HEK293 (cell line): ENCODE data around the gene NEAT1.

Experiments
- BCL11B ChIP-seq: fragments of 450-650 bp; formaldehyde crosslinking; IDR thresholded peaks from 2 replicates; pipeline ENCODE4 v1.5.1; 2016; ENCODE audit warnings: low read depth, missing biosample characterization, missing genetic modification characterization
- FEZF1 ChIP-seq: fragments of 450-650 bp; formaldehyde crosslinking; IDR thresholded peaks from 2 replicates; pipeline ENCODE4 v1.5.1; 2016; ENCODE audit warnings: missing biosample characterization, missing genetic modification characterization
- GLIS2 ChIP-seq: fragments of 450-650 bp; formaldehyde crosslinking; IDR thresholded peaks from 2 replicates; pipeline ENCODE4 v1.5.1; 2016; ENCODE audit warnings: missing biosample characterization, missing genetic modification characterization
- KLF9 ChIP-seq: fragments of 450-650 bp; formaldehyde crosslinking; IDR thresholded peaks from 2 replicates; pipeline ENCODE4 v1.5.1; 2016; ENCODE audit warnings: missing biosample characterization, missing genetic modification characterization, low read depth
- ZBTB21 ChIP-seq: fragments of 450-650 bp; formaldehyde crosslinking; IDR thresholded peaks from 2 replicates; pipeline ENCODE4 v1.5.1; 2017; ENCODE audit warnings: missing biosample characterization, missing genetic modification characterization
- ZBTB44 ChIP-seq: fragments of 450-650 bp; IDR thresholded peaks from 2 replicates; pipeline ENCODE4 v1.5.1; 2018; ENCODE audit warnings: missing biosample characterization, mild to moderate bottlenecking, missing genetic modification characterization
- ZBTB49 ChIP-seq: fragments of 450-650 bp; formaldehyde crosslinking; IDR thresholded peaks from 2 replicates; pipeline ENCODE4 v1.5.1; 2016; ENCODE audit warnings: missing biosample characterization, missing genetic modification characterization, low read depth
- ZEB2 ChIP-seq: fragments of 450-650 bp; formaldehyde crosslinking; IDR thresholded peaks from 2 replicates; pipeline ENCODE4 v1.5.1; 2016; ENCODE audit warnings: missing biosample characterization, missing genetic modification characterization
- ZFP37 ChIP-seq: fragments of 450-650 bp; formaldehyde crosslinking; IDR thresholded peaks from 2 replicates; pipeline ENCODE4 v1.5.1; 2016; ENCODE audit warnings: missing biosample characterization, missing genetic modification characterization
- ZNF157 ChIP-seq: fragments of 450-650 bp; formaldehyde crosslinking; IDR thresholded peaks from 2 replicates; pipeline ENCODE4 v1.5.1; 2016; ENCODE audit warnings: missing biosample characterization, missing genetic modification characterization
- ZNF202 ChIP-seq: fragments of 450-650 bp; formaldehyde crosslinking; IDR thresholded peaks from 2 replicates; pipeline ENCODE4 v1.5.1; 2016; ENCODE audit warnings: missing biosample characterization, missing genetic modification characterization, borderline replicate concordance
- ZNF211 ChIP-seq: fragments of 450-650 bp; formaldehyde crosslinking; IDR thresholded peaks from 2 replicates; pipeline ENCODE4 v1.5.1; 2016; ENCODE audit warnings: low read depth, missing biosample characterization, missing genetic modification characterization
- ZNF280D ChIP-seq: fragments of 450-650 bp; formaldehyde crosslinking; IDR thresholded peaks from 2 replicates; pipeline ENCODE4 v1.5.1; 2016; ENCODE audit warnings: missing biosample characterization, missing genetic modification characterization
- ZNF366 ChIP-seq: fragments of 450-650 bp; formaldehyde crosslinking; conservative IDR thresholded peaks from 2 replicates; pipeline ENCODE4 v1.5.1; 2016; ENCODE audit warnings: missing biosample characterization, missing genetic modification characterization
- ZNF404 ChIP-seq: fragments of 450-650 bp; formaldehyde crosslinking; IDR thresholded peaks from 2 replicates; pipeline ENCODE4 v1.5.1; 2017; ENCODE audit warnings: missing biosample characterization, missing genetic modification characterization
- ZNF473 ChIP-seq: fragments of 450-650 bp; formaldehyde crosslinking; IDR thresholded peaks from 2 replicates; pipeline ENCODE4 v1.5.1; 2017; ENCODE audit warnings: missing biosample characterization, missing genetic modification characterization
- ZNF529 ChIP-seq: fragments of 450-650 bp; formaldehyde crosslinking; IDR thresholded peaks from 2 replicates; pipeline ENCODE4 v1.5.1; 2017; ENCODE audit warnings: missing genetic modification characterization, missing biosample characterization; ENCODE audit not compliant: insufficient replicate concordance
- ZNF629 ChIP-seq: fragments of 450-650 bp; formaldehyde crosslinking; IDR thresholded peaks from 2 replicates; pipeline ENCODE4 v1.5.1; 2017; ENCODE audit warnings: missing biosample characterization, missing genetic modification characterization
- ZNF660 ChIP-seq: fragments of 450-650 bp; IDR thresholded peaks from 2 replicates; pipeline ENCODE4 v1.5.1; 2018; ENCODE audit warnings: missing biosample characterization, mild to moderate bottlenecking, missing genetic modification characterization
- ZNF791 ChIP-seq: fragments of 450-650 bp; formaldehyde crosslinking; IDR thresholded peaks from 2 replicates; pipeline ENCODE4 v1.5.1; 2016; ENCODE audit warnings: missing biosample characterization, missing genetic modification characterization
- ZXDB ChIP-seq: fragments of 450-650 bp; formaldehyde crosslinking; IDR thresholded peaks from 2 replicates; pipeline ENCODE4 v1.5.1; 2016; ENCODE audit warnings: missing biosample characterization, missing genetic modification characterization
- TF ChIP-seq, protein P1 (sequence below): fragments of 450-650 bp; formaldehyde crosslinking; IDR thresholded peaks from 2 replicates; pipeline ENCODE4 v1.5.1; 2017; ENCODE audit warnings: missing biosample characterization, missing genetic modification characterization
- TF ChIP-seq, protein P2 (sequence below): fragments of 450-650 bp; formaldehyde crosslinking; IDR thresholded peaks from 2 replicates; pipeline ENCODE4 v1.5.1; 2016; ENCODE audit warnings: missing biosample characterization, missing genetic modification characterization
- TF ChIP-seq, protein P3 (sequence below): fragments of 450-650 bp; formaldehyde crosslinking; IDR thresholded peaks from 2 replicates; pipeline ENCODE4 v1.5.1; 2016; ENCODE audit warnings: missing biosample characterization, missing genetic modification characterization

The NEAT1 gene

GRCh38 chr11:65491614-65492386 is 69.2 kb downstream of the NEAT1 start (continued):
- TF ChIP-seq ZEB2 (tag by site-specific recombination) (0 out of 2 replicates have a peak, but pooled peaks have one; percentile 44), ZNF366 (tag by site-specific recombination) (peak; percentile 55; the same call in 1 of the 2 replicates), ZBTB21 (tag by site-specific recombination) (peak; percentile 29; the same call in 1 of the 2 replicates), ZNF211 (tag by site-specific recombination) (no peak), FEZF1 (tag by site-specific recombination) (peak; percentile 51), KLF9 (tag by site-specific recombination) (peak; percentile 50), ZNF791 (no peak), ZNF202 (tag by site-specific recombination) (no peak), GLIS2 (tag by site-specific recombination) (peak; percentile 76), BCL11B (tag by site-specific recombination) (0 out of 2 replicates have a peak, but pooled peaks have one; percentile 31), ZBTB44 (tag by site-specific recombination) (0 out of 2 replicates have a peak, but pooled peaks have one; percentile 18), ZNF404 (no peak), ZNF280D (no peak), ZNF473 (tag by site-specific recombination) (no peak), ZFP37 (tag by site-specific recombination) (no peak; the same call in 1 of the 2 replicates), ZNF157 (no peak), ZNF529 (no peak), ZNF660 (tag by site-specific recombination) (peak; percentile 77; the same call in 1 of the 2 replicates), ZXDB (tag by site-specific recombination) (peak; percentile 39), ZNF629 (tag by site-specific recombination) (peak; percentile 63; the same call in 1 of the 2 replicates), ZBTB49 (tag by site-specific recombination) (no peak)
- TF ChIP-seq, protein P1, sequence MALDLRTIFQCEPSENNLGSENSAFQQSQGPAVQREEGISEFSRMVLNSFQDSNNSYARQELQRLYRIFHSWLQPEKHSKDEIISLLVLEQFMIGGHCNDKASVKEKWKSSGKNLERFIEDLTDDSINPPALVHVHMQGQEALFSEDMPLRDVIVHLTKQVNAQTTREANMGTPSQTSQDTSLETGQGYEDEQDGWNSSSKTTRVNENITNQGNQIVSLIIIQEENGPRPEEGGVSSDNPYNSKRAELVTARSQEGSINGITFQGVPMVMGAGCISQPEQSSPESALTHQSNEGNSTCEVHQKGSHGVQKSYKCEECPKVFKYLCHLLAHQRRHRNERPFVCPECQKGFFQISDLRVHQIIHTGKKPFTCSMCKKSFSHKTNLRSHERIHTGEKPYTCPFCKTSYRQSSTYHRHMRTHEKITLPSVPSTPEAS = peak; percentile 68; the same call in 1 of the 2 replicates
- TF ChIP-seq, protein P2, sequence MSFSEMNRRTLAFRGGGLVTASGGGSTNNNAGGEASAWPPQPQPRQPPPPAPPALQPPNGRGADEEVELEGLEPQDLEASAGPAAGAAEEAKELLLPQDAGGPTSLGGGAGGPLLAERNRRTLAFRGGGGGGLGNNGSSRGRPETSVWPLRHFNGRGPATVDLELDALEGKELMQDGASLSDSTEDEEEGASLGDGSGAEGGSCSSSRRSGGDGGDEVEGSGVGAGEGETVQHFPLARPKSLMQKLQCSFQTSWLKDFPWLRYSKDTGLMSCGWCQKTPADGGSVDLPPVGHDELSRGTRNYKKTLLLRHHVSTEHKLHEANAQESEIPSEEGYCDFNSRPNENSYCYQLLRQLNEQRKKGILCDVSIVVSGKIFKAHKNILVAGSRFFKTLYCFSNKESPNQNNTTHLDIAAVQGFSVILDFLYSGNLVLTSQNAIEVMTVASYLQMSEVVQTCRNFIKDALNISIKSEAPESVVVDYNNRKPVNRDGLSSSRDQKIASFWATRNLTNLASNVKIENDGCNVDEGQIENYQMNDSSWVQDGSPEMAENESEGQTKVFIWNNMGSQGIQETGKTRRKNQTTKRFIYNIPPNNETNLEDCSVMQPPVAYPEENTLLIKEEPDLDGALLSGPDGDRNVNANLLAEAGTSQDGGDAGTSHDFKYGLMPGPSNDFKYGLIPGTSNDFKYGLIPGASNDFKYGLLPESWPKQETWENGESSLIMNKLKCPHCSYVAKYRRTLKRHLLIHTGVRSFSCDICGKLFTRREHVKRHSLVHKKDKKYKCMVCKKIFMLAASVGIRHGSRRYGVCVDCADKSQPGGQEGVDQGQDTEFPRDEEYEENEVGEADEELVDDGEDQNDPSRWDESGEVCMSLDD = peak; percentile 70; the same call in 1 of the 2 replicates
- TF ChIP-seq, protein P3, sequence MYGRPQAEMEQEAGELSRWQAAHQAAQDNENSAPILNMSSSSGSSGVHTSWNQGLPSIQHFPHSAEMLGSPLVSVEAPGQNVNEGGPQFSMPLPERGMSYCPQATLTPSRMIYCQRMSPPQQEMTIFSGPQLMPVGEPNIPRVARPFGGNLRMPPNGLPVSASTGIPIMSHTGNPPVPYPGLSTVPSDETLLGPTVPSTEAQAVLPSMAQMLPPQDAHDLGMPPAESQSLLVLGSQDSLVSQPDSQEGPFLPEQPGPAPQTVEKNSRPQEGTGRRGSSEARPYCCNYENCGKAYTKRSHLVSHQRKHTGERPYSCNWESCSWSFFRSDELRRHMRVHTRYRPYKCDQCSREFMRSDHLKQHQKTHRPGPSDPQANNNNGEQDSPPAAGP (tag by site-specific recombination) = peak; percentile 64; the same call in 1 of the 2 replicates
